HK-2 (cell line): Measurements from ENCODE around the gene JAM3.
"Not testable (repeated sequence)": the region's sequence is repeated elsewhere in the genome, so short reads cannot be mapped to it uniquely, and the experiment has no call there.

Experiments used
- DNase-seq: peaks from one replicate; pipeline ENCODE4 v3.0.0-alpha.2; 2018; ENCODE audit not compliant: unreplicated experiment

The JAM3 gene

DNA sequence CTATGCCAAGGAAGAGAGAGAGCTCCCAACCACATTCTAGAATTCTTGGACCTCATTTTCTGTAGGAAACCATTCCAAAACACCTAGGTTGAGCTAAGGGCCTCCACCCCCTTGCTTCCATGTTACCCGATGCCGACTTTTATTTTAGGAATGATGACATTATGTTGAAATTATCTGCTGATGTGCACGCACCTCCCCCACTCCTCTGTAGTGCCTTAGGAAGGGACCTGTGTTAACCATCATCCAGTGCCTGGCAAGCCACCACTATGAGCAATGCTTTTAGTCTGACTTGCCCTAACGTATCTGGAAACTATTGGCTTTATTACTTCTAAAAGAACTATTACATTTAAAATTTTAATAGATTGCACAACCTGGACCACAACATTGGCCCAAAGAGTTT lies 112.8 kb downstream of the JAM3 start:
- no peak for DNase-seq

- not testable (repeated sequence) for DNase-seq
These were observed 119.2 kb downstream of the JAM3 start for GRCh38 chr11:134188092-134188491.

- DNase-seq: no peak
These were observed 127.9 kb downstream of the JAM3 start for GRCh38 chr11:134196756-134197155.

GRCh38 chr11:134199531-134199930 lies 130.7 kb downstream of the JAM3 start:
- no peak for DNase-seq

DNA sequence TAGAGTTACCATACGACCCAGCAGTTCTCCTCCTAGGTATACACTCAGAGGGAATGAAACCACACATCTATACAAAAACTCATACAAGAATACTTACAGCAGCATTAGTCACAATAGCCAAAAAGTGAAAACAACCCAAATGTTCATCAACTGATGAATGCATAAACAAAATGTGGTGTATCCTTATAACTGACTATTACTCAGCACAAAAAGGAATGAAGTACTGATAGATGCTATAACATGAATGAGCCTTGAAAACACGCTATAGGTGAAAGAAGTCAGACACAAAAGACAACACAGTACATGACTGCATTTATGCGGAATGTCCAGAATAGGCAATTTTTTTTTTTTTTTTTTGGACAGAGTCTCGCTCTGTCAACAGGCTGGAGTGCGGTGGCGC lies 131.8 kb downstream of the JAM3 start:
- DNase-seq: no peak
